Urinary bladder (tissue), 4 donors: Measurements from ENCODE around the gene PHF5A. TPM values are rescaled to one million over a fixed set of nuclear protein-coding genes. Genes with fewer than 3 reads are reported as not detected.
"Not testable (repeated sequence)": the region's sequence is repeated elsewhere in the genome, so short reads cannot be mapped to it uniquely, and the experiment has no call there.

Experiments
- DNase-seq: peaks from one replicate; pipeline ENCODE4 v3.0.0-alpha.2; 2015; ENCODE audit errors: extremely low spot score
- H3K27ac ChIP-seq: one replicate; pipeline ENCODE4 v1.5.1; 2013; ENCODE audit warnings: low read depth, mild to moderate bottlenecking, moderate library complexity
- H3K36me3 ChIP-seq: one replicate; pipeline ENCODE4 v1.6.1; 2013; ENCODE audit warnings: mild to moderate bottlenecking, moderate library complexity; ENCODE audit not compliant: insufficient read depth
- H3K4me1 ChIP-seq: one replicate; pipeline ENCODE4 v1.6.1; 2013; ENCODE audit warnings: mild to moderate bottlenecking, moderate library complexity; ENCODE audit not compliant: insufficient read depth
- H3K4me3 ChIP-seq: one replicate; pipeline ENCODE4 v1.5.1; 2013; ENCODE audit warnings: low read depth, low read length
- WGBS: extraction: QIAGEN DNeasy Blood & Tissue Kit; methylation state at CpG from one replicate; pipeline ENCODE4 v1.1.7; 2013; 5-methylcytosine and 5-hydroxymethylcytosine counted together
- polyA plus RNA-seq: library from polyadenylated mRNA; stranded (reverse); fragments of 200-250 nt; gene quantifications from one replicate; pipeline ENCODE4 v1.2.3, GENCODE V29; 2013
- total RNA-seq: library from RNA; depleted of rRNA; stranded (reverse); fragments of >200 nt; gene quantifications from one replicate; pipeline ENCODE4 v1.2.3, GENCODE V29; 2014
- donor health status: healthy with polysubstance abuse.
- donor health status: healthy.

Gene PHF5A
- total and polyA plus RNA-seq, 2 donors = 37.3 to 38.1 TPM

DNA sequence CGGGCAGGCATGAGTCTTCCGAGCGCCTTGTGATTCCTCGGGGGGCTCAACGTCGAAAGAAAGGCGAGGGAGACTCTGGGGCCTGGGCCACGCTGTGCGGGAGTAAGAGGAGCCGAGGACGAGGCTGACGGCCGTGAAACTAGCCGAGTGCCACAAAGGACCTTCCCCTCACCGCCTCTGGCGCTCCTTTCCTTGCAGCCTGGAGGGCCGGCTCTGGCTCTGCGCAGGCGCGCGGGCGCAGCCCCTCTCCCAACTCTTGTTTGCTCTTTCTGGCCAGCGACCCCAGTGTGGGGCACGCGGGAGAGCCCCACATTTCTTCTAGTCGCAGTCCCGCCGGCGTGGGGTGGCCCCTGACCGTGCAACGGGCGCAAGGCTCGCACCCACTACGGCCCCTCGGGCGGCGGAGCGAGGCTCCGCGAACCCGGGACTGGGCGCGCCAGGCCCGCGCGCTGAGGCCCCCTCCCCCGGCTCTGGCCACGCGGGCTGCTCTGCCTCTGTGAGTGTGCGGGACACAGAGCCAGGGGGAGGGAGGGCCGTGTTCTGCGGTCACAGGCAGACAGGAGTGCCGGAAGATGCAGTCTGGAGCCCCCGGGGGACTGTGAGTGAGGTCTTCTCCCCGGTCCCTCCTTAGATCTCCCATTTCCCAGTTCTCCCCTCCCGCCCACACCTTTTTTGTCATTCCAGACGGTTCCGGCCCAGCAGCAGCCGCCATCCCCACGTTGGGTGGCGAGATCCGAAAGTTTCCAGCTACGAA lies 20.9 kb downstream of the PHF5A start:
- no peaks in the 10 kb centered on the region for H3K36me3 ChIP-seq
- under 1% methylated on average over 63 of the region's 63 CpGs for WGBS
- peak overlapping the region; percentile 97 for H3K27ac ChIP-seq
- DNase-seq = peak; percentile 36
- H3K4me3 ChIP-seq = peak overlapping the region; percentile 60
- H3K4me1 ChIP-seq = no peaks in the 10 kb centered on the region

GRCh38 chr22:41446639-41447434 lies 21.7 kb downstream of the PHF5A start, which contains the start of gene TOB2:
Gene TOB2, minus strand, starts transcription at chr22:41446801. Its CDS starts 9,456 bp downstream, at chr22:41437345.
- Histone ChIP-seq H3K4me1 (no peaks in the 10 kb centered on the region), H3K36me3 (no peaks in the 10 kb centered on the region), H3K27ac (peak within 1 kb of the TSS; percentile 97), H3K4me3 (peak within 1 kb of the TSS; percentile 93)
- DNase-seq = peak; percentile 84
- under 1% methylated on average over 85 of the region's 85 CpGs for WGBS

DNA sequence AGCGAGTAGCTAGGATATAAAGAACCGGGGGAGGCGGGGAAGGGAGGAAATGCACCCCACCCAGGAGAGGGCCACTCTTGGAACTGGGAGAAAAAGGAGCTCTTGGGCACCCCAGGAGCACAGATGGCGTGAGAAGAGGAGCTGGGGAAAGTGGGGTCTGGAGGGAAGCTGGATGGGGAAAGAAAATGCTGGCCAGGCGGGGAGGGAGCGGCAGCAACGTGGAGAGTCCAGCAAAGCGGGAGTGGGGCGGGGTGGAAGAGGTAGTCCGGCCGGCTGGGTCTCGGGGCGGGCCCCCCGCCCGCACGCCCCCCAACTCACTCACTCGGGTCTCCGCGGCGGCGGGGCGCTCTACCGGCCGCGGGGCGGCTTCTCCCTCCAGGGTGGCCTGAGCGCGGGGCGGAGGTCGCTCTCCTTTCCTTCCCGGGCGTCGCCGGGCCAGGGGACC lies 22.4 kb downstream of the PHF5A start:
- no peaks in the 10 kb centered on the region for H3K4me1 ChIP-seq
- WGBS = under 1% methylated on average over 34 of the region's 34 CpGs
- no peaks in the 10 kb centered on the region for H3K36me3 ChIP-seq
- H3K4me3 ChIP-seq = peak overlapping the region; percentile 93
- peak overlapping the region; percentile 93 for H3K27ac ChIP-seq
- DNase-seq = no peak

DNA sequence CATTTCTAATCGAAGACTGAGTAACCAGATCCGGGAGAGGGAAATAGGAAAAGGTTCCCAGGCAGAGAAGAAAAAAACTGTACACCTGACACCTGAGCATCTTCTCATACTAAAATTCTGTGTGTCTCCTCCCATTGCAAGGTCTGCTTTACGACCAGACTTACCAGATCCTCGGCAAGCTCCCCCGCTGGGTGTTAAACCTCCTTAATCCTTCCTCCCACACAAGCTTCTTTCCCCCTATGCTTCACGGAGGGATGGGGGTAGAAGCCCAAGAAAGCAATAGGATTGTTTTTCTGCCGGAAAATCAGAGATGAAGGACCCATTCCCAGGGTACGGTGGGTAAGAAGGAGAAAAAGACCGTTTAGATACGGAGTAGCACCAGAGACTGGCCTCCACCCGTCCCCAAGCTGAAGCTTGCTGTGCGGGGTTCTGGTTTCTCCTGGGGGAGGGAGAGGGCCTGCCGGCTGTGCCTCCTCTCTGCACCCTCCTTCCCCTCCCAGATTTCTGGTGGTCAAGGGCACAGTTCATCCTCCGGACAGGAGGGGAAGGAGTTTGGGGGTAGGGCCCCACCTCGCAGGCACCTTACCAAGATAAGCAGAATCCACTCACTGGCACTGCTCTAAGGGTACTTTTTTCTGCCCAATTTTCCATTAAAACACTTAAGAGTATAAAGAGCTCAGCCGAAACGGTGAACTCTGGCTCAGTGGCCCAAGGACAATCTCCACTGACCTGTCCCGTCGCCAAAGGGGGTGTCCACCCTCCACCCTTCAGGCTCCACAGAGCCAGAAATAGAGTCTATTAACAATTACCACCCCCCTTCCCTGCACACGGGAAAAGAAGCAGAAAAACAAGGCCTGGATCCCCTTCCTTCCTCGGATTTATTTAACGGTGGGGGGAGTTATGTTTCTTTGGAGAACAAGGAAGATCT lies 23.1 kb downstream of the PHF5A start:
- Histone ChIP-seq H3K27ac (peak overlapping the region; percentile 93), H3K36me3 (no peaks in the 10 kb centered on the region), H3K4me1 (no peaks in the 10 kb centered on the region), H3K4me3 (peak overlapping the region; percentile 93)
- DNase-seq = no peak
- under 1% methylated on average over 22 of the region's 22 CpGs for WGBS

DNA sequence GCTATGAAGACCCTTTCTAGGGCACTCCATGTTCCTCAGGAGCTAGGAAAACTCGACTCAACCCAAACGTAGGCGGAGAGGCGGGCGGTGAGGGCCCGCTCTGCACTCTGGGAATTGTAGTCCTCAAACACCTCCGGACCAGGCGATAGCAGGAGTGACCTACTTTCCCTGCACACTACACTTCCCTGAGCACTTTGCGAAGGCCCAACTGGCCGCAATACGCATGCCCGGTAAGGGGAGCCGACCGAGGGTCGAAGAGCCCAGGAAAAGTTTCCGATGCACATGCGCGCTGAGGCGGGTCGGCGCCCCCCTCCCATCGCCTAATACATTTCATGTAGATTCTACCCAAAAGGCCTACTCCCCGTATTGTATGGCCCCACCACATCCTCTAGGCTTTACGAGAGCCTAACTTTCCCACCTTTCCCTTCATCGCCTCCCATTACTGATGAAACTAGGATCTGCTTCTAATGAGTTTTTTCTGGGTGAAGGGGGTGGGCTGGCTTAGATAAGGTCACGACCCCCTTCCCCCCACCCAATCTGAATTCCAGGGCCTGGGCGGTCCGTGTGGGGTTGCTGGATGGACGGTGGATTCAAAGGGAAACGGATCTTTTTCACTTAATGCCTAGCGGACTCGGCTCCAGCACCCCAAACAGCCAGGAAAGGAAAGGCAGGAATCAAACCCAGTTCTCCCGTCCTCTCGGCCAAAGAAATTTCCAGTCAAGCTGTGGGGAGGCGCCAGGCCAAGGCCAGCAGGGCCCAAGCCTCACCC lies 23.9 kb downstream of the PHF5A start:
- Histone ChIP-seq H3K4me3 (peak overlapping the region; percentile 93), H3K4me1 (no peaks in the 10 kb centered on the region), H3K36me3 (no peaks in the 10 kb centered on the region), H3K27ac (peak overlapping the region; percentile 93)
- under 1% methylated on average over 35 of the region's 35 CpGs for WGBS
- peak; percentile 97 for DNase-seq

GRCh38 chr22:41442240-41442792 lies 26.2 kb downstream of the PHF5A start:
- Histone ChIP-seq H3K4me1 (no peaks in the 10 kb centered on the region), H3K4me3 (no peak overlapping the region), H3K36me3 (no peaks in the 10 kb centered on the region), H3K27ac (no peak overlapping the region)
- DNase-seq = no peak
- WGBS = 82% methylated on average over 2 of the region's 2 CpGs

- H3K4me1 ChIP-seq, H3K36me3 ChIP-seq, DNase-seq, H3K27ac ChIP-seq, H3K4me3 ChIP-seq: not testable (repeated sequence)
- 88% methylated on average over 5 of the region's 5 CpGs for WGBS
Observed at GRCh38 chr22:41440511-41440910, 28.0 kb downstream of the PHF5A start.

DNA sequence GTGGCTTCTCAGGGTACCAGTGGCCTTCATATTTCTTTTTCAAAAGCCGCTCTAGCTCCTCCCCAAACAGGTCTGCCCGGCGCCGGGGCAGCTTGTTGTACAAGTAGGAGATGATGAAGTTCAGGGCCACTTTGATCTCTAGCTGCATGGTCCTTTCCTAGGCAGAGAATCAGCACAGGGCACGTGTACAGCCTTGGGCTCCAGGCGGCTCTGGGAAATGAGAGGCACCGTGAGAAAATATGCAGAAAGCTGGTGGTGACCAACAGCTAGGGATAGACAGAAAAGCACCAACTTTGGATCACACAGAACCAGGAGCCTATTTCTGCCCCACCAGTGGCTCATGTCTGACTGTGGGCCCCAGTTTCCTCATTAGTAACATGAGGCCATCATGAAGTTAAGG lies 31.3 kb downstream of the PHF5A start:
- DNase-seq = no peak
- WGBS = 87% methylated on average over 7 of the region's 7 CpGs
- H3K27ac ChIP-seq = no peak overlapping the region
- H3K4me3 ChIP-seq = no peak overlapping the region
- no peaks in the 10 kb centered on the region for H3K36me3 ChIP-seq
- no peaks in the 10 kb centered on the region for H3K4me1 ChIP-seq

DNA sequence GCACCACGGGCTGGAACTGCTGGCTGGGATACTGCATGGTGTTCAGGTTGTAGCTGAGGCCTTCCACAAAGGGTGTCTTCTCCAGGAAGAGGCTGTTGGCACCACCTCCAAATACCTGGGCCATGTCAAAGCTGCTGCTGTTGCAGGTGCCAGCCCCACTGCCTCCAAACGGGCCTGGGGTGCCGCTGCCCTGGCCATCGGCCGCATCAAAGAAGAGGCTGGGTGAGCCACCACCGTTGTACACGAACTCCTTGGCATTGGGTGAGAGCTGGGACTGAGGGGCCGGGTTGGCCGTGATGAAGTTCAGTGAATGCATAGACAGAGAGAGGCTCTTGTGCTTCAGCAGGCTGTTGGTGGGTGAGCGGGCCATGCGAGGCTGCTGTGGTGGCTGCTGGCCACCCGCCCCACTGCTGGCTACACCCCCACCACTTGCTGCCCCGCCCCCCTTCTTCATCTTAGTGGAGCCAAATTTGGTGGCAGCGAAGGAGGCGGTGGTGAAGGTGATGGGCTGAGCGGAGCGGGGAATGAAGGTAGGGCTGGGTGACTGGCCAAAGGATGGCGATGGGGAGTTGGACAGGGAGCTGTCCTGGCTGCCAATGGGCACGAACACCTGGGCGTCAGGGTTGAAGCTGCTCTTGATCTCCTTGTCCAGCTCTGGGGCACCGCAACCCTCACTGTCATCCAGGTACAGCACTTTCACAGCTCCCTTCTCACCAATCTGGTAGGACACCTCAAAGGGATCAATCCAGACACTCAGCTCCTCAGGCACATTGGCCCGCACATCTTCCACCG lies 32.0 kb downstream of the PHF5A start:
- Histone ChIP-seq H3K27ac (no peak overlapping the region), H3K4me1 (no peaks in the 10 kb centered on the region), H3K4me3 (no peak overlapping the region), H3K36me3 (no peaks in the 10 kb centered on the region)
- WGBS = 88% methylated on average over 23 of the region's 23 CpGs
- no peak for DNase-seq

DNA sequence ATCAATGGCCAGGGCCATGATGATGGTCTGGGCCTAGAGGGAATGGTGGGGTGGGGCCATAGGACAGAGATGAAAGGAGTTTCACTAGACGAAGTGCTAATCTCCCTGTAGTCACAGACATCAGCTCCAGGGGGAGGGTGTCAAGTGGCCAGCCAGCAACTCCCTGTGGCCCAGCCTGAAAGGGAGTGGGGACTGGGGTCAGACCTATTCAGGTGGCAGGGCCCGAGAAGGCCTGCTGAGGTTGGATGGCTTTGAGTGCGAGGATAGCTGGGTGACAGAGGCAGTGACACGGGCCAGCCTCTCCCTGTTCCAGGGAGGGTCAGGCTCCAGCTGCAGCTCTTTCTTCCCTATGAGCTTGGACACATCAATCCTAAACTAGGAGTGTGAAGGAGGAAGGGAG lies 32.9 kb downstream of the PHF5A start:
- Histone ChIP-seq H3K4me1 (no peaks in the 10 kb centered on the region), H3K4me3 (no peak overlapping the region), H3K27ac (no peak overlapping the region), H3K36me3 (no peaks in the 10 kb centered on the region)
- no peak for DNase-seq
- 57% methylated on average over 4 of the region's 4 CpGs for WGBS

- WGBS = 84% methylated on average over 5 of the region's 5 CpGs
- not testable (repeated sequence) for DNase-seq, H3K27ac ChIP-seq, H3K4me3 ChIP-seq, H3K36me3 ChIP-seq, H3K4me1 ChIP-seq
Observed at GRCh38 chr22:41434361-41435003, 34.0 kb downstream of the PHF5A start.
